Right kidney (tissue), 1 donor: Measurements from ENCODE around the gene CD164L2.

Experiments used
- DNase-seq: peaks from one replicate; pipeline ENCODE4 v3.0.0-alpha.2; 2016

Gene CD164L2

DNA sequence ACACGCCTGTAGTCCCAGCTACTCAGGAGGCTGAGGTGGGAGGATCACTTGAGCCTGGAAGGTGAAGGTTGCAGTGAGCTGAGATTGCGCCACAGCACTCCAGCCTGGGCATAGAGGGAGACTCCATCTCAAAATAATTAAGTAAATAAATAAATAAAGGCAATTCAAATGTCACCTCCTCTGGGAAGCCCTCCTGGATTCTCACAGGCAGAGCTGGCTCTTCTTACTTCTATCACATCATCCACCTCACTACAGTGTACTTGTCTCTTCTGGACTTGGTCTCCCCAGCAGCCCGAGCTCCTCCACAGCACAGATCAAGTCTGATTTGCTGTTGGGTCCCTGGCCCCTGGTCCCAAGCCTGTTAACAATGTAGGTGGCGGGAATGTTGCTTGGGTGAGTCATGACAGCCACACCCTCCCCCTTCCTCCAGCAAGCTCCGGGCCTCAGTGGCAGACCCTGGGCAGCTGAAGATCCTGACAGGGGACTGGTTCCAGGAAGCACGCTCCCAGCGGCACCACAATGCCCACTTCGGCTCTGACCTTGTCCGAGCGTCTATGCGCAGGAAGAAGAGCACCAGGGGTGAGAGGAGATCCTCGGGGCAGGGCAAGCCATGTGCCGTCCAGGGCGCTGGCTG lies 36.0 kb downstream of the CD164L2 start:
- DNase-seq: no peak

DNA sequence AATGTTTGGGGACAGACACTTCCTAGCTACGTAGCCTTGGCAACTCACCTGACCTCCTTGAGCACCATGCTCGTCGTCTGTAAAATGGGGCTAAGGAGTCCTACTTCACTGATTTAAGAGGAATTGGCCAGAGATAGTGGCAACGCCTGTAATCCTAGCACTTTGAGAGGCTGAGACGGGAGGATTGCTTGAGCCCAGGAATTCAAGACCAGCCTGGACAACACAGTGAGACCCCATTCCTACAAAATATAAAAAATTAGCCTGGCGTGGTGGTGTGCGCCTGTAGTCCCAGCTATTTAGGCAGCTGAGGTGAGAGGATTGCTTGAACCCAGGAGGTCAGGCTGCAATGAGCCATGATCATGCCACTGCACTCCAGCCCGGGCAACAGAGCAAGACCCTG lies 36.8 kb downstream of the CD164L2 start:
- DNase-seq: no peak

DNA sequence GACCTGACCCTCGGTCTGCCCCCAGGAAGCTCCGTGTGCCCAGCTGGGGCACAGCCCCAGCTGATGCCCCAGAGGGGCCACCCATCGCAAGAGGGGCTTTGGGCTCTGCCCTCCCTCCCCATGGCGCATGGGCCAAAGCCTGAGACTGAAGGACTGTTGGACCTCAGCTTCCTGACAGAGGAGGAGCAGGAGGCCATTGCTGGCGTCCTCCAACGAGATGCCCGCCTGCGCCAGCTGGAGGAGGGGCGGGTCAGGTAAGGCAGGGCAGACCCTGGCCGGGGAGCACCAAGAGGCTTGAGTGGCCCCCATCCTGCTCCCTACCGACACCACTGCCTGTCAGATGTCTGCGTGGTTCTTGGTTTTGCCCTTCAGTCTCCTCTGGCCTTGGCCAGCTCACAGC lies 37.9 kb downstream of the CD164L2 start:
- no peak for DNase-seq

DNA sequence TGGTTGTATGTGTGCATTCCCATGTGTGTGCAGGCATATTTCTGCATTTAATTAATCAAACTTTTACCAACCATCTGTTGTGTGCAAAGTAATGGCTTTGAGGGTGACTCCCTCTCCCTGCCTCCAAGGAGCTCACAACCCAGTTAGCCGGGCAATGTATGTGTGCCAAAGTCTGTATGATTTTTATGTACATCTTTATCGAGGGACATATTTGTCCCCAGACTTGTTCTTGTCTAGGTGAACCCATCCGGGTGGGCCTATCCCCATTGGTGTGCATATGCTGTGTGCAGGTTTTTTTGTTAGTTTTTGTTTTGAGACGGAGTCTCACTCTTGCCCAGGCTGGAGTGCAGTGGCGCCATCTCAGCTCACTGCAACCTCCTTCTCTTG lies 39.5 kb downstream of the CD164L2 start:
- no peak for DNase-seq

DNA sequence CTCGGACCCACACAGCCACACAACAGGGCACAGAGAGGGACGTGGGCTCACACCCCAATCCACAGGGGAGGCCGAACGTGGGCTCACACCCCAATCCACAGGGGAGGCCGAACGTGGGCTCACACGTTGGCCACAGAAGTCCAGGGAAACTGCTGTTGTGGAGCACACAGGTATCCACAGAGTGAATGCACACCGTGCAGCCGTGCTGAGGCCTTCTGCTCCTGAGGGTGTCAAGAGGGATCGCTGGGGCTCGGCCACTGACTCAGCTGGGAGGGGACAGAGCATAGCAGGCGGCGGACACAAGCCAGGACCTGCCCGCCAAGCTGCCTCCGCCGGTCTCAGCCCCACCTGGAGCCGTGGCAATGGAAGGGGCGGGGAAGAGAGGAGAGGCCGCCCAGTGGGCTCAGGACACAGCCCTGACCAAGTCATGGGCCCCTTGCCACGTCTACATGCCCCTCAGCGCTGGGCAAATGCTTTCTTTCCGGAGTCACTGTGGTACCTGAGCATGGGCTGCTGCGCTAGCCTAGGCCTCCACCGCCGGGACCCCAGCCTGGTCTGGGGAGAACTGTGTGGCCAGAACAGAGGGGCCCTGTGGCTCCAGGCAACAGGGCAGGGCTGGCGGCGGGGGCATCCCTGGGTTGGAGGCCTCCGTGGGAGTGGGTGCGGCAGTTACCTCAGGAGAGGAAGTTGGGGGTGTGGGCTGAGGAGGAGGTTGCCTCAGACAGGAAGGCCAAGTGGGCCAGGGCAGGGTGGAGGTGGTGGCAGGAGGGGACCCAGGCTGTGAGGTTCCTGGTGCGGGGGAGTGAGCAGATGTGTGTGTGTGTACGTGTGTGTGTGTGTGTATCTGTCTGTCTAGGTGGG lies 40.1 kb downstream of the CD164L2 start:
- DNase-seq: no peak

DNA sequence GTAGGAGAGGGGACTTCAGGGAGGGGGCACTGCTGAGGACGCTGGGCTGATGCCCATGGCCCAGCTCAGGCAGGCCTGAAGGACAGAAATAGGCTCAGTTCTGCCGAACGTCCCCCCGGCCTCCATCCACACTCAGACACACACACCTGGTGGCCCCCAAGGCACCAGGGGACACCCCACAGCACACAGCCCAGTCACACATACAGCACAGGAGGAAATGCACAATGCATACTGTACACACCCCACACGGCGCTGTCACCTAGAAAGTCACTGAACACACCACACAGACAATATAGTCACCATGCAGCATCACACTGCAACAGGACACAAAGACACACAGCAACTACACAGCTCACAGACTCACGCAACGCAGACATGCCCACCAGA lies 40.7 kb downstream of the CD164L2 start:
- no peak for DNase-seq

DNA sequence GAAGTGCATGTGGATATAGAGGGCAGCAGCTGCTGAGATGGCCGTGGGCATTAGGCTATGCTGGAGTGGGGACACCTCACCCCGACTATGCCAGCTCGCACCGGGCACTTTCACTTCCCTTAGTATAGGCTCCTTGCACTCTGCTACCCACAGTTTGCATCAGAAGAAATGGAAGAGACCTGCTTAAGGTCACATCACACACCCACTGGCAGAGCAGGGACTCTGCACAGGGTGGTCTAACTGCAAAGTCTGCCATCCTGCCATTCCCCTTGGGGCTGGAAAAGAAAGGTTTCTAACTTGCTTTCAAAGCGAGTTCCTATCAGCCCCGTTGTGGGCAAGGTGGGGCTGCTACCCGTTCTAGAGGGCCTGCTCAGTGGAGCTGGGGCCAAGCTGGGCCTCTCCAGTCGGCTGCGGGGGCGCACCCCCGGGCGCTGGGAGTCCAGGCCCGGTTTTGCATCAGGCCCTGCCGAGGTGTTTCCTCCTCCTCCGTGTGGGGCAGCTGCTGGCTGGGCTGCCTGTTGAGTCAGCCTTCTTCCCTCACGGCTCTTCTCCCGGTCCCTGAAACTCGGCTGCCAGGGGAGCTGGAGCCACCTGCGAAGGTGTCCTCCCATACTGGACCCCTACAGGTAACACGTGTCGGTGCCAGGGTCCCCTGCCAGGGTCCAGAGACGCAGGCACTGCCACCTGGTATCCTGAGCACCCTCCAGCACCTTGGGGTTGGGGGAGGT lies 41.4 kb downstream of the CD164L2 start, which contains the start of gene SYTL1:
TSS of gene SYTL1 (plus strand) at position 498 of the 728 bp plus-strand sequence. CDS start 3,313 bp downstream, outside the sequence.
- peak; percentile 63 for DNase-seq

DNA sequence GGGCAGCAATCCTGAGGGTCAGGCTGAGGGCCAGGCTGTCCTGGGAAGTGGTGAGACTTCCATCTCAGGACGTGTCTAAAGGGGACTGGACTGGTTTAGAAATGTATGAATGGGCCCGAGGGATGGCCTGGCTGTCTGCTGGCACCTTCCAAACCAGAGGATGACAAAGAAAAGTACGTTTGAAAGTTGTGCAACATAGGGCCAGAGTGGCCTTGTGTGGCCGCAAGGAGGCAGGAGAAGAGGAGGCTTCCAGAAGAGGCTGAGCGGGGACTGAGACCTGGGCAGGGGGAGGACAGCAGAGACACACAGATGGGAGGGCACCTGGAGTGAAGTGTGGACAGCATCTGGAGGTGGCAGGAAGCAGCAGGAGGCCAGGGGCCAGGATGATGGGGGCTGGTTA lies 43.9 kb downstream of the CD164L2 start:
- no peak for DNase-seq

DNA sequence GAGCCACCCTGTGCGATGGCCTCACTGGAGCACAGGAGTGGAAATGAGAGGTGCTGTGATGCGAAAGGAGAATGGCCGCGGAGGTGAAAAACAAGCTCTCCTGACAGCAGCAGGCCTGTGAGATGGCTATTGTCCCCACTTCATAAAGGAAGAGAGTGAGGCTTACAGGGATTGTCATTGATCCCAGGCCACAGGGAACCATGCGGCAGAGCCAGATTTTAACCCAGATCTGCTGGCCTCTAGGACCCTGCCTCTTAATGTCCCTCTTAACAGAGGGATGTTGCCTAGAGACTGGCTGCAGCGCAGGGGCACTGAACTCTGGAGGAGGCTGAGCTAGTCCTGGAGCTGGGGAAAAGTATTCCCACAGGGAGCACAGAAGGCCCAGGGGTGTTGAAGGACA lies 44.4 kb downstream of the CD164L2 start:
- DNase-seq: no peak

DNA sequence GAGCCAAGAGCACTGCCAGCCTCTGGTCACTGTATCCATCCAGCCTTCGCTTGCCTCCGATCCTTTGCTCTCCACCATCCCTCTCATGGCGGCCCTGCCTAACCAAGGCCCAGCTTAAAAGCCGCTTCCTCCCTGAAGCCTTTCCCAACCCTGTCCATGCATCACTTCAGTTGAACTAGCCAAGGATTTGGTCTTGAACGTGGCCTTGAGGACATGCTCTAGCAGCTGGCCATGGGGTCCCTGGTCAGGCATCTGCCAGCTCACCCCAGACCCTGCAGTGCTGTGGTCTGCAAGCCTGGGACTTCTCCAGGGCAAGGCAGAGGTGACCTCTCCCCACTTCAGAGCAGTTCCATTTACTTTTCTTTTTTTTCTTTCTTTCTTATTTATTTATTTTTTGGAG lies 46.4 kb downstream of the CD164L2 start:
- DNase-seq: no peak

DNA sequence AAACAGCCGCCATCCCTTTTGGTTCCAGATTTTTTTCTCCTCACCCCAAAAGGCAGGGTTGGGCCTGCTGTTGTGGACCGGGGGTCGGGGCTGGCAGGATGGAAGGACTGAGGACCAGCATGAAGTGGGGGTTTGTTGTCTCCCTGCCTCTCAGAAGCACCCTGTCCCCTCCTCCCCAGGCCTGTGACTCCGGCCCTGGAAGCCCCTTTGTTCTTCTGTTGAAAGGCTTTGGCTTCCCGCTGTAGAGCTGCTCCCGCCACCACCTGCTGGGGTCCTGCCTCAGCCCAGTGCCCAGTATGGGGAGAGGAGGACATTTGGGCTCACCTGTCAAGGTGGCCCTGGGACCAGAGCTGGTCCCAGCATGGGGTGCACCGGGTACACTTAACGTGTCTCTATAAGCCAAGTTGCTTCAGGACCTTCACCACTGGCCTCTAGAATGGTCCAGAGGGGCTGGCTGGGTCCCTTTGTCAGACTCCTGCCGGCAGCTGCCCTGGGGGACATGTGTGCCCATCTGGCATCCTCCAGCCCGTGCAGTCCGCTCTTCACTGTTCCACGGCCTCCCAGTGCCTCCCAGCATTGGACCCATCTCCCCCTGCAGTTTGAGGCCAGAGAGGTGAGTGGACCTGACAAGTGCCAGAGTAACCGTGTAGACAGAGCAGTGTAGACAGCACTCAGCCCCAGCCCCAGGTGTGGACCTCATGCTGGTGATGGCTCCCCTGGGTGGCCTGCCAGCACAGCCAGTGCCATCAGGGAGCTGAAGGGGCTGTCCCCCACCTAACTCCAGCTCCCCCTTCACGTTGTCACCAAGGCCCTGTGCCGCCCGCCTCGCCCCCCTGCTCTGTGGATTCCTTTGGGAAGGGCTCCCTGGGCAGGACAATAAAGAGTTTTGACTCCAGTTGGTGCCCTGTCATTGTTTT lies 47.4 kb downstream of the CD164L2 start:
- no peak for DNase-seq

DNA sequence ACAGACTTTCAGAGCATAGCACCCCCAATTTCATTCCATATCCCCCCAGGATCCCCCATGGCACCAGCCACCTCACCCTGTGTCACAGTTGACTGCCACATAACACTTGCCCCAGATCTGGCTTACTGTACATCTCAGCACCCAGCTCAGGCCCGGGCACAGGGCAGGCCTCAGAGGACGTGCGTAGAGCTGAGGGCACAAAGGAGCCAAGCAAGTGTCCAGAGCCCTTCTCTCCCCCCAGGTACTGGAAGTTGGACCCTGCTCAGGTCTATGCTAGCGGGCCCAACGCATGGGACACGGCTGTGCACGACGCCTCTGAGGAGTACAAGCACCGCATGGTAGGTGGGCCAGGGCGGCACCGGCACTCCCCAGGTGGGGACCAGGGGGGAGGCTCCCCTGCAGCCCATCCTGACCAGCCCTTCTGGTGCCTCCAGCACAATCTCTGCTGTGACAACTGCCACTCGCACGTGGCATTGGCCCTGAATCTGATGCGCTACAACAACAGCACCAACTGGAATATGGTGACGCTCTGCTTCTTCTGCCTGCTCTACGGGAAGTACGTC lies 49.3 kb downstream of the CD164L2 start:
- DNase-seq: no peak

DNA sequence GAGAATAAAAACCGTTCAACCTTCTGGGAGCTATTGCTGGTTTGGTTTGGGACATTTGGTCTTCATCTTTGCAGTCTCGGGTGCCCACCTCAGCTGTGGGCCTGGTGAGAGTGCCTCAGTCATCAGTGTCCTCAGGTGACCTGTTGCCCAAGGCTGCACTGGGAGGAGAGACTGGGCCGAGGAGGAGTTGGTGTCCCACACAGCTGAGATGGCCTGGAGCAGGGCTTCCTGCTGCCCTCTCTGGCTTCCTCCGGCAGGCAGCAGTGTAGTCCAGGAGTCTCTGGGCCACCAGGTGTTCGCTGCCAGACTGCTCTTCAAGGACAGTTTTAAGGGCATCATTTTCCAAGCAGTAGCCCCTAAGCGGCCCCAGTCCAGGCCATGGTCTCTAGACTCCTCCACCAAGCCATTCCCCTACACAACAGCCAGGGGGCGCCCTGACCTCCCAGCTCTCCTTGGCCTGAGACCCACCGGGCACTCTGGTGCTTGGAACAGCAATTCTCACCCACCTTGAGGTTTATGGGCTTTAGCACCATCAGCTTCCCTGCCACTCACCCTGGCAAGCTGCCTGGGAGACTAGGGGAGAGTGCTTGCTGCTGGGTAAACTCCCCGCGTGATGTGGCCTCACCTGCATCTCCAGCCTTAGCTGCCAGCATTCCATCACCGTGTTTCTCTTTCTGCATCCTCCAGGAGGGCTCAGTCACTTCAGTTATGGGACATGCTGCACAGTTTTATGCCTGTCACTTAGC lies 50.4 kb downstream of the CD164L2 start:
- no peak for DNase-seq

DNA sequence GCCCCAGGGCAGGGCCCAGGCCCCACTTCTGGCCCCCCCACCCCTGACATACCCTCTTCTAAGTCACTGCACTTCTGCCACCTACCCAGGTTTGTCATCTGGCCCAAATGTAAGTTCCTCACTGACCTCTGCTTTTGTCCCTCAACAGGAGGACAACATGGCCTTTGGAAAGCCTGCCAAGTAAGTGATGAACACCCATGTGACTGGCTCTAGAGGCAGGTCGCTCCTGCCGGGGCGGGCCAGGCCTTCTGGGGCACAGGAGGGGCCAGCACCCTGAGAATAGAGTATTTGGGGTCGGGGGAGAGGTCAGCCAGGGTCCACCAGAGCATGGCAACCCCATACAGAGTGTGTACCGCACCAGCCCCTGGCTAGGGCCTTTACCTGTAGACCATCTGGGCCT lies 51.2 kb downstream of the CD164L2 start:
- DNase-seq: no peak

DNA sequence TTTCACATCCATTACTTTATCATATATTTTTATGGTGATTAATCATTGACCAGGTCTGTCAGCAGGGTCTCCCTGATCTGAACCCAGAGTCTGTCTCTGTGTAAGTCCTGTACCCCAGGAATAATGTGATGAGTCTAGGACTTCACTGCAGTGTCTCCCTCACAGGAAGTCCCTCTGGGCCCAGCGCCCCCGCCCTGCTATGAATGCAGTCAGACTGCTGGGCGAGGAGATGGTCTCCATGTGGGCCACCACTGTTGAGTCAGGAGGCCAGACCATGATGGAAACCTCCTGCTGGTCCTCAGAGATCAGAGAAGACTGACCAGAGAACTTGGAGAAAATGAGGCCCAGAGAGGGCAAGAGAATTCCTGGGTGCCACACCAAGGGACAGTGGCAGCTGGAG lies 51.7 kb downstream of the CD164L2 start:
- DNase-seq: no peak

DNA sequence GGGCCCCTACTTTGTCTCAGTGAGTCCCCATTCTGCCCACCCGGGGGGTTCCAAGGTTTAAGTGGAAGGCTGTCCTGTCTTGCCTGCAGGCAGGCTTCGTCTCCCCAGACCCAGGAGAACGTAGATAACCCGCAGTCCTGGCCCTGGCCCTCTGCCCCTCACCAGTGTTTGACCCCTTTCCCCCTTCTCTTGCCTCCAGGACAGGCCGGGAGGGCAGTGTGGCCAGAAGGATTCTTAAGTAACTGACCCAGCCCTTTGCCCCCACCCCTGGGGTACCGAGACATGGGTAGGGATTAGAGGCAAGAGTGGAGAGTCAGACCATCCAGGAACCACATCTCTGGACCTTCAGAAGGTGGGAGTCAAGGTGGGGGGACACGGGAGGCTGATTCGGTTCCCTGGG lies 52.3 kb downstream of the CD164L2 start:
- no peak for DNase-seq
